HG02943 (cell line): ENCODE measurements around the gene UNC5C.

Experiments used
- ATAC-seq: cut with Tn5 transposase; IDR thresholded peaks from one replicate; pipeline ENCODE4 v1.9.1; 2021; ENCODE audit warnings: mild to moderate bottlenecking, low read depth, moderate library complexity; ENCODE audit not compliant: unreplicated experiment

Gene UNC5C

GRCh38 chr4:95470622-95471021 lies 78.2 kb downstream of the UNC5C start:
- ATAC-seq = no peak

- no peak for ATAC-seq
Measured at GRCh38 chr4:95469617-95470016, 79.2 kb downstream of the UNC5C start.

- ATAC-seq = no peak
Measured at GRCh38 chr4:95466791-95467190, 82.0 kb downstream of the UNC5C start.

- ATAC-seq = no peak
Measured at GRCh38 chr4:95465010-95465409, 83.8 kb downstream of the UNC5C start.

- ATAC-seq = no peak
Measured at GRCh38 chr4:95462921-95463320, 85.9 kb downstream of the UNC5C start.

- no peak for ATAC-seq
Measured at GRCh38 chr4:95457353-95457752, 91.4 kb downstream of the UNC5C start.

- ATAC-seq = no peak
Measured at GRCh38 chr4:95450294-95450693, 98.5 kb downstream of the UNC5C start.

GRCh38 chr4:95446173-95446572 lies 102.6 kb downstream of the UNC5C start:
- ATAC-seq = no peak

GRCh38 chr4:95445251-95445650 lies 103.5 kb downstream of the UNC5C start:
- no peak for ATAC-seq

- no peak for ATAC-seq
Measured at GRCh38 chr4:95444812-95445211, 104.0 kb downstream of the UNC5C start.

- no peak for ATAC-seq
Measured at GRCh38 chr4:95439896-95440295, 108.9 kb downstream of the UNC5C start.

GRCh38 chr4:95439071-95439470 lies 109.7 kb downstream of the UNC5C start:
- no peak for ATAC-seq

GRCh38 chr4:95432466-95432865 lies 116.3 kb downstream of the UNC5C start:
- ATAC-seq = no peak

GRCh38 chr4:95431678-95432077 lies 117.1 kb downstream of the UNC5C start:
- no peak for ATAC-seq

GRCh38 chr4:95429416-95429815 lies 119.4 kb downstream of the UNC5C start:
- no peak for ATAC-seq

GRCh38 chr4:95428291-95429070 lies 120.3 kb downstream of the UNC5C start:
- ATAC-seq = no peak

- ATAC-seq = no peak
Measured at GRCh38 chr4:95426455-95426854, 122.3 kb downstream of the UNC5C start.

GRCh38 chr4:95422436-95422835 lies 126.3 kb downstream of the UNC5C start:
- ATAC-seq = no peak

- ATAC-seq = no peak
Measured at GRCh38 chr4:95421869-95422268, 126.9 kb downstream of the UNC5C start.

GRCh38 chr4:95417531-95417930 lies 131.2 kb downstream of the UNC5C start:
- ATAC-seq = no peak

- no peak for ATAC-seq
Measured at GRCh38 chr4:95415346-95415771, 133.4 kb downstream of the UNC5C start.

GRCh38 chr4:95411371-95412088 lies 137.2 kb downstream of the UNC5C start:
- no peak for ATAC-seq
